ENCODE results near the gene DCAF4.

DNA sequence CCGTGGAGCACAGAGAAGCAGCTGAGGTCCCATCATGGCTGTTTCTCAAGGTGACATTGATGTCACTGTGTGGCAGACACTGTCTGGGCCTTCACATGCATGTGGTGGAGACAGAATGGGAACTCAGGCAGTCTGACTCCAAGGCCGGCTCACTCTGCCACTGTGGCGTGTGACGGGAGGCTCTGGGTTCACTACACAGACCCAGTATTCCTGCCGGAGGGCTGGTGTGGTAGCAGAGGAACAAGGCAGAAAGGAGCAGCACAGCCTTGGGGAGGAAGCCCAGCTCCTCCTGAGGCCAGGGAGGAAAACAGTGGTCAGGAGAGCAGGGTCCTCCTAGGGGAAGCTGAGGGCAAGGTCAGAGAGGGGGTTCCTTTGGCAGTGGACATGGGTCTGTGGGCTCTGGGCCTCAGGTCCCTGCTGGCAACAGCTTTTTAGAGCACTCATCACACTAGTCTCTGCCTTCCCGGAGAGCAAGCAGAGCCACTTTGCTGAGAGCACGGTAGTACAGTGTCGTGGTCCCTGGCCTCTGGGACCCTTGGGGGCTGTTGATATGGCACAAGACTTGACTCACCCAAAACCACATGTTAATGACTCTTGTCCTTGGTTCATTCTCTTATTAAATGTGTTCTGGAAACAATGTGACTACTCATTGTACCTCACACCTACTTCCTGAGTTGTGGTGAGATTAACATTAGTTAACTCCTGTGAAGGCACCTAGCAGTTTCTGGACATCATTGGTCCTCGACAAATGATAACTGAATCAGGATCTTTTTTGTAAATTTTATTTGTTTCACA is 21.3 kb downstream of the DCAF4 start:
- TF ChIP-seq TCF4 (CRISPR knock-in tag; IDR thresholded peaks at IDR 0.05; ENCODE audit: borderline replicate concordance) (no peak), ARNTL (CRISPR knock-in tag; IDR thresholded peaks at IDR 0.05; ENCODE audit: borderline replicate concordance, low read depth) (no peak), ESRRG (CRISPR knock-in tag; IDR thresholded peaks at IDR 0.05) (no peak)
